GM18508 (cell line): ENCODE results near the gene RNF40.

ENCODE experiments used
- ATAC-seq: cut with Tn5 transposase; IDR thresholded peaks from one replicate; pipeline ENCODE4 v1.9.1; 2021; ENCODE audit warnings: moderate number of reproducible peaks; ENCODE audit not compliant: insufficient read depth, unreplicated experiment

The RNF40 gene

DNA sequence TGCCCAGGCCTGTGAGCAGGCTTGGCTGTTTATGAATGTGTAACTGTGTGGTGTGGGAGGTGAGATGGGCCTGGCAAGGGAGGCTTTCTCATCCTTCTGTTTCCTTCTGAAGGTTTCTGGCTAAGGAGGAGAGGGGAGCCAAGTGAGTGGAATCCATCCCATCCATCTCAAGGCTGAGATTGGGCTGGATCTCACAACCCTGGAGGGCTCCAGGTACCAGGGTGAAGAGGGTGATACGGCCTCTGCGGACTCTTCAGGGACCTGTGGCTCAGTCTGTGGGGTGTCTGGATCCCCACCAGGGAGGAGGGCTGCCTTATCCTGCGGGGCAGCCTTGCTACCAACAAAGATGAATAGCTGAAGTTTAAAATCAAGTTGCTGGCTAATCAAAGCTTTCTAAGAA lies 17.9 kb downstream of the RNF40 start:
- ATAC-seq, result no peak

- ATAC-seq, result no peak
Measured at GRCh38 chr16:30780549-30780948, 18.4 kb downstream of the RNF40 start.

DNA sequence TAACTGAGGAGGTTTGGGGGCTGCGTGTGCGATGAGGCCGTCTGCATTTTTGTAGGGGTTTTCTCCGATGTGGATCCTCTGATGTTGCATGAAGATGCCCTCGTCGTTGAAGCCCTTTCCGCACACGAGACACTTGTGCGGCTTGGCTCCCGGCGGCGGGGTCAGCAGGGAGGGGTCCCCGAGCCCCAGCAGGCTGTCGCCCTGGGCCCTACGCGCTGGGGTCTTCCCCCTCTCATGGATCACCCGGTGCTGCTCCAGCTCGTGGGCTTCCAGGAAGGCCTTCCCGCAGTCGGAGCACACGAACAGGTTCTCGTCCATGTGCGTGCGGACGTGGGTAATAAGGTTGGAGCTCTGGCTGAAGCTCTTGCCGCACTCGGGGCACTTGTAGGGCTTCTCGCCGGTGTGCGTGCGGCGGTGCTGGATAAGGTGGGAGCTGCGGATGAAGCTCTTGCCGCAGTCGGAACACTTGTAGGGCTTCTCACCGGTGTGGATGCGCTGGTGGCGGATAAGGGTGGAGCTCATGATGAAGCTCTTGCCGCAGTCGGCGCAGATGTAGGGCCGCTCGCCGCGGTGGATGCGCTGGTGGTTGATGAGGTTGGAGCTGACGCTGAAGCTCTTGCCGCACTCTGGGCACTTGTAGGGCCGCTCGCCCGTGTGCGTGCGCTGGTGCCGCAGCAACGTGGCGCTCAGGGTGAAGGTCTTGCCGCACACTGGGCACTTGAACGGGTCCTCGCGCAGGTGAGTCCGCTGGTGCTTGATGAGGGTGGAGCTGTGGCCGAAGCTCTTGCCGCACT lies 20.6 kb downstream of the RNF40 start:
- ATAC-seq, result no peak

- no peak for ATAC-seq
Measured at GRCh38 chr16:30783280-30784109, 21.4 kb downstream of the RNF40 start.

- ATAC-seq, result no peak
Measured at GRCh38 chr16:30784215-30784614, 22.1 kb downstream of the RNF40 start.

- ATAC-seq, result no peak
Measured at GRCh38 chr16:30785126-30786106, 23.3 kb downstream of the RNF40 start.

- no peak for ATAC-seq
Measured at GRCh38 chr16:30786115-30786935, 24.2 kb downstream of the RNF40 start.

- ATAC-seq, result no peak
Measured at GRCh38 chr16:30786936-30787612, 25.0 kb downstream of the RNF40 start, which contains the start of gene ZNF629. Gene ZNF629, minus strand, starts transcription at chr16:30787205. Its CDS starts 2,723 bp downstream, at chr16:30784482.

DNA sequence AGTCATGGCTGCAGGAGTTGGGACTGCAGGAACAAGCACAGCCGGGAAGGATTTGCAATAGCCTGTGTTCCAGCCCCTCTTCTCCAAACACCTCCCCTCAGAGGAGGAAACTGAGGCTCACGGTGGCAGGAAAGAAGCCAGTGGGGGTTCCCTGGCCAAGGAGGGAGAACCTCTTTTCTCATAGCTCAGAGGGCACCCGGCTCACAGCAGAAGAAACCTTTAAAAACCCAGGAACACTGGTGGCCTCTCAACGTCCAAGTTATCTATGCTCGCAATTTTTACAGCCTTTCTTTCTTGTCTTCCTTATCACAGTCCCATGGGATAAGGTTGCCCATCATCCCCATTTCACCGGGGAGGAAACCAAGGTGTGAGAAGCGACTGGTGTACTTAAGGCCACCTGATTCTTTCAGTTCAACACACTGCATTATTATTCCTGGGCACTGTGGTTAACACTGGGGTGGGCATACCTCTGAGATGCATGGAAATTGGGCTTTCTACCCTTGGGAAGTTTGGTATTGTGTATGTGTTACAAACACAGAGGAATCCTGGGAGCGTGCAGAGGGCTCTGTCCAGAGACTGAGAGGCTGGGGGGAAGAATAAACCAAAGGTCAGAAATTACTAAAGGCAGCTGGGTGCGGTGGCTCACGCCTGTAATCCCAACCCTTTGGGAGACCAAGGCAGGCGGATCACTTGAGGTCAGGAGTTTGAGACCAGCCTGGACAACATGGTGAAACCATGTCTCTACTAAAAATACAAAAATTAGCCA lies 25.7 kb downstream of the RNF40 start:
- no peak for ATAC-seq

- ATAC-seq, result no peak
Measured at GRCh38 chr16:30793508-30794069, 31.5 kb downstream of the RNF40 start.

DNA sequence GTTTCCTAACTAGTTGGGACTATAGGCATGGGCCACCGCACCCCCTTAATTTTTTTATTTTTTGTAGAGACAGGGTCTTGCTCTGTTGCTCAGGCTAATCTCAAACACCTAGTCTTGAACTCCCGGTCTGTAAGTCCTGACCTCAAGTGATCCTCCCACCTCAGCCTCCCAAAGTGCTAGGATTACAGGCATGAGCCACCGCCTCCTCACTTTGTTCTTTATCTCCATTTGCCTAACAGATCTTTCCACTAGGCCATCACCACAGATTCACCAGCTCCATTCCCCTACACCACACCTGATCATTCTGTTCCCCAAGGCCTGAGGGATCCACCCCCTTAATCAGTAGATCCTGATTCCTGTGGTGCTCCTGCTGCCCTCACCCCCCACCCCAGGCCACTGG lies 32.5 kb downstream of the RNF40 start:
- ATAC-seq, result no peak

GRCh38 chr16:30797670-30798309 lies 35.7 kb downstream of the RNF40 start:
- no peak for ATAC-seq

GRCh38 chr16:30802936-30803335 lies 40.8 kb downstream of the RNF40 start:
- ATAC-seq, result no peak

DNA sequence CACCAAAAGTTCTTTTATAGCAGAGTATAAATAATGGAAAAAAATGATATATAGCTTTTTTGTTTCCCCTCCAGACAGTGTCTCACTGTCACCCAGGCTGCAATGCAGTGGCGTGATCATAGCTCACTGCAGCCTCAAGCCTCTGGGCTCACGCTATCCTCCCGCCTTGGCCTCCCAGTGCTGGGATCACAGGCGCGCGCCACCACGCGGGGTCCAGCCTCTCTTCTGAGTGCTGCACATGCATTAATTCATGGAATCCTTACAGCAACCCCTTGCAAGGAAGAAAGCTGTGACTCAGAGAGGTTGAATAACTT lies 42.9 kb downstream of the RNF40 start:
- no peak for ATAC-seq

- ATAC-seq, result no peak
Measured at GRCh38 chr16:30805370-30806169, 43.4 kb downstream of the RNF40 start.

DNA sequence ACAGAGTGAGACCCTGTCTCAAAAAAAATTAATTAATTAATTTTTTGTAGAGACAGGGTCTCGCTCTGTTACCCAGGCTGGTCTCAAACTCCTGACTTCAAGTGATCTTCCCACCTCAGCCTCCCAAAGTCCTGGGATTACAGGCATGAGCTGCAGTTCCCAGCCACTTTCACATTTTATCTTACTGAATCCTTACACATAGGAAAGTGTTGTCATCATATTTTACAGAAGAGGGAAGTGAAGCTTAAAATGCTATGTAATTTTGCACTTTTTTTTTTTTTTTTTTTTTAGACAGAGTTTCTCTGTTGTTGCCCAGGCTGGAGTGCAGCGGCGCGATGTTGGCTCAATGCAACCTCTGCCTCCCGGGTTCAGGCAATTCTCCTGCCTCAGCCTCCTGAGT lies 46.0 kb downstream of the RNF40 start:
- ATAC-seq, result no peak
